Hepatocyte (in vitro differentiated cells): ENCODE results near the gene ZCCHC7.

Source experiments
- EZH2 ChIP-seq: fragments of 200-600 bp; sonication (generic); IDR thresholded peaks from 2 replicates; pipeline ENCODE4 v1.6.1; 2016; ENCODE audit warnings: antibody characterized with exemption, mild to moderate bottlenecking, borderline replicate concordance
- EZH2phosphoT487 ChIP-seq: fragments of 200-600 bp; sonication (generic); IDR thresholded peaks from one replicate; pipeline ENCODE4 v1.6.1; 2018; ENCODE audit warnings: antibody characterized with exemption, mild to moderate bottlenecking, low read depth, moderate library complexity; ENCODE audit not compliant: unreplicated experiment, severe bottlenecking
- TF ChIP-seq, protein P1 (sequence below): fragments of 200-600 bp; sonication (generic); IDR thresholded peaks from 2 replicates; pipeline ENCODE4 v1.5.1; 2016; ENCODE audit warnings: antibody characterized with exemption, mild to moderate bottlenecking; ENCODE audit not compliant: poor library complexity

GRCh38 chr9:37165644-37166043 is 45.3 kb downstream of the ZCCHC7 start:
- TF ChIP-seq, protein P1, sequence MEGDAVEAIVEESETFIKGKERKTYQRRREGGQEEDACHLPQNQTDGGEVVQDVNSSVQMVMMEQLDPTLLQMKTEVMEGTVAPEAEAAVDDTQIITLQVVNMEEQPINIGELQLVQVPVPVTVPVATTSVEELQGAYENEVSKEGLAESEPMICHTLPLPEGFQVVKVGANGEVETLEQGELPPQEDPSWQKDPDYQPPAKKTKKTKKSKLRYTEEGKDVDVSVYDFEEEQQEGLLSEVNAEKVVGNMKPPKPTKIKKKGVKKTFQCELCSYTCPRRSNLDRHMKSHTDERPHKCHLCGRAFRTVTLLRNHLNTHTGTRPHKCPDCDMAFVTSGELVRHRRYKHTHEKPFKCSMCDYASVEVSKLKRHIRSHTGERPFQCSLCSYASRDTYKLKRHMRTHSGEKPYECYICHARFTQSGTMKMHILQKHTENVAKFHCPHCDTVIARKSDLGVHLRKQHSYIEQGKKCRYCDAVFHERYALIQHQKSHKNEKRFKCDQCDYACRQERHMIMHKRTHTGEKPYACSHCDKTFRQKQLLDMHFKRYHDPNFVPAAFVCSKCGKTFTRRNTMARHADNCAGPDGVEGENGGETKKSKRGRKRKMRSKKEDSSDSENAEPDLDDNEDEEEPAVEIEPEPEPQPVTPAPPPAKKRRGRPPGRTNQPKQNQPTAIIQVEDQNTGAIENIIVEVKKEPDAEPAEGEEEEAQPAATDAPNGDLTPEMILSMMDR: no peak
- TF ChIP-seq EZH2: no peak
- TF ChIP-seq EZH2phosphoT487: no peak
